G401 (cell line): Measurements from ENCODE around the gene EFL1. TPM values are rescaled to one million over a fixed set of nuclear protein-coding genes. Genes with fewer than 3 reads are reported as not detected.
"Not testable (repeated sequence)": the region's sequence is repeated elsewhere in the genome, so short reads cannot be mapped to it uniquely, and the experiment has no call there.

Source experiments
- DNase-seq: peaks from one replicate; pipeline ENCODE4 v3.0.0-alpha.2; 2015; ENCODE audit warnings: low spot score
- in situ Hi-C: cut with HindIII; loops from 2 replicates; pipeline ENCODE4 v1.10.0; 2016; ENCODE audit warnings: low sequenced_read_pairs, mixed read lengths
- total RNA-seq: library from RNA; depleted of rRNA; stranded (reverse); fragments of >200 nt; shearing (Covaris generic); gene quantifications from 2 replicates; pipeline ENCODE4 v1.2.3, GENCODE V29; 2014; rRNA removed

Gene EFL1
- 11.8 and 14.3 TPM in 2 replicates for total RNA-seq

- in situ Hi-C loops = no loop called here
- peak; percentile 93 for DNase-seq
Observed at GRCh38 chr15:82262422-82263026, at the start of gene EFL1, which contains the start of gene SAXO2. Gene EFL1, minus strand, starts transcription at chr15:82262734. Its CDS starts 956 bp downstream, at chr15:82261778. Gene SAXO2, plus strand, starts transcription at chr15:82262818. Its CDS starts 62 bp downstream, at chr15:82262880.

- in situ Hi-C loops = not testable (repeated sequence)
Observed at GRCh38 chr15:82311321-82311720, 48.8 kb upstream of the EFL1 start.

GRCh38 chr15:82309802-82310201 lies 47.3 kb upstream of the EFL1 start:
- in situ Hi-C loops = no loop called here

More at GRCh38 chr15:82311321-82311720, 48.8 kb upstream of the EFL1 start:
- DNase-seq = not testable (repeated sequence)

GRCh38 chr15:82307714-82308081 lies 45.2 kb upstream of the EFL1 start:
- in situ Hi-C loops = no loop called here
- DNase-seq = no peak

More at GRCh38 chr15:82309802-82310201, 47.3 kb upstream of the EFL1 start:
- DNase-seq = no peak

- in situ Hi-C loops = no loop called here
- DNase-seq = no peak
Observed at GRCh38 chr15:82306791-82307713, 44.5 kb upstream of the EFL1 start.

GRCh38 chr15:82305621-82306048 lies 43.1 kb upstream of the EFL1 start:
- in situ Hi-C loops = no loop called here
- no peak for DNase-seq

- in situ Hi-C loops = no loop called here
- no peak for DNase-seq
Observed at GRCh38 chr15:82304778-82305090, 42.2 kb upstream of the EFL1 start.

GRCh38 chr15:82303956-82304777 lies 41.6 kb upstream of the EFL1 start:
- in situ Hi-C loops = no loop called here
- DNase-seq = no peak

GRCh38 chr15:82301296-82302016 lies 38.9 kb upstream of the EFL1 start:
- DNase-seq = no peak
- in situ Hi-C loops = no loop called here

- no peak for DNase-seq
- in situ Hi-C loops = no loop called here
Observed at GRCh38 chr15:82300883-82301282, 38.3 kb upstream of the EFL1 start.

GRCh38 chr15:82300326-82300725 lies 37.8 kb upstream of the EFL1 start:
- DNase-seq, in situ Hi-C loops: not testable (repeated sequence)

- DNase-seq, in situ Hi-C loops: not testable (repeated sequence)
Observed at GRCh38 chr15:82299511-82299914, 37.0 kb upstream of the EFL1 start.

- no peak for DNase-seq
- in situ Hi-C loops = no loop called here
Observed at GRCh38 chr15:82298520-82298919, 36.0 kb upstream of the EFL1 start.

- in situ Hi-C loops = no loop called here
- DNase-seq = no peak
Observed at GRCh38 chr15:82298032-82298431, 35.5 kb upstream of the EFL1 start.

- in situ Hi-C loops = no loop called here
- no peak for DNase-seq
Observed at GRCh38 chr15:82297546-82297945, 35.0 kb upstream of the EFL1 start.

- in situ Hi-C loops = no loop called here
- DNase-seq = no peak
Observed at GRCh38 chr15:82294061-82294690, 31.6 kb upstream of the EFL1 start.

GRCh38 chr15:82292271-82292670 lies 29.7 kb upstream of the EFL1 start:
- in situ Hi-C loops = no loop called here
- DNase-seq = no peak

GRCh38 chr15:82288202-82288601 lies 25.7 kb upstream of the EFL1 start:
- in situ Hi-C loops, DNase-seq: not testable (repeated sequence)
